GM18867 (cell line): Measurements from ENCODE around the gene SBF1.

Source experiments
- ATAC-seq: cut with Tn5 transposase; IDR thresholded peaks from one replicate; pipeline ENCODE4 v1.9.1; 2021; ENCODE audit warnings: mild to moderate bottlenecking, moderate library complexity; ENCODE audit not compliant: unreplicated experiment

SBF1 gene

GRCh38 chr22:50506611-50507420 lies 32.0 kb upstream of the SBF1 start:
- no peak for ATAC-seq

GRCh38 chr22:50505776-50506610 lies 31.2 kb upstream of the SBF1 start:
- no peak for ATAC-seq

GRCh38 chr22:50505276-50505775 lies 30.5 kb upstream of the SBF1 start:
- ATAC-seq, result no peak

GRCh38 chr22:50504369-50505211 lies 29.8 kb upstream of the SBF1 start:
- no peak for ATAC-seq

GRCh38 chr22:50503475-50504145 lies 28.8 kb upstream of the SBF1 start:
- no peak for ATAC-seq

GRCh38 chr22:50502628-50503474 lies 28.0 kb upstream of the SBF1 start:
- no peak for ATAC-seq

GRCh38 chr22:50502096-50502495 lies 27.3 kb upstream of the SBF1 start:
- ATAC-seq, result no peak

GRCh38 chr22:50500452-50500851 lies 25.6 kb upstream of the SBF1 start:
- ATAC-seq, result no peak

GRCh38 chr22:50498322-50498890 lies 23.6 kb upstream of the SBF1 start:
- ATAC-seq, result no peak

- no peak for ATAC-seq
These were observed 22.3 kb upstream of the SBF1 start for GRCh38 chr22:50497093-50497492.

GRCh38 chr22:50490531-50491308 lies 15.9 kb upstream of the SBF1 start:
- ATAC-seq, result no peak

GRCh38 chr22:50489363-50490243 lies 14.8 kb upstream of the SBF1 start:
- no peak for ATAC-seq

- no peak for ATAC-seq
These were observed 14.1 kb upstream of the SBF1 start for GRCh38 chr22:50488886-50489285.

- ATAC-seq, result no peak
These were observed 13.3 kb upstream of the SBF1 start for GRCh38 chr22:50488006-50488677.

- no peak for ATAC-seq
These were observed 12.6 kb upstream of the SBF1 start for GRCh38 chr22:50487290-50488005.

GRCh38 chr22:50486561-50487289 lies 11.9 kb upstream of the SBF1 start, which contains the start of gene MIOX:
Gene MIOX, plus strand, starts transcription at chr22:50486859. Its CDS starts 39 bp downstream, at chr22:50486898.
- no peak for ATAC-seq
